WTC11 (cell line): ENCODE measurements around the gene SCUBE3.

Experiments
- AR ChIP-seq: fragments of 250-450 bp; sonication (Bioruptor Pico); IDR thresholded peaks from 2 replicates; pipeline ENCODE4 v1.9.0; 2021; ENCODE audit warnings: mild to moderate bottlenecking
- ATF3 ChIP-seq: sonication (generic); formaldehyde crosslinking; conservative IDR thresholded peaks from 2 replicates; pipeline ENCODE4 v1.8.1; 2022; ENCODE audit warnings: mild to moderate bottlenecking, missing genetic modification reagents
- CTCF ChIP-seq: fragments of 200-600 bp; IDR thresholded peaks from 2 replicates; pipeline ENCODE4 v1.8.0; 2022; ENCODE audit warnings: antibody characterized with exemption
- FOXJ3 ChIP-seq: sonication (generic); formaldehyde crosslinking; IDR thresholded peaks from 2 replicates; pipeline ENCODE4 v1.9.0; 2021; ENCODE audit warnings: missing genetic modification reagents, mild to moderate bottlenecking, borderline replicate concordance
- MAX ChIP-seq: sonication (generic); formaldehyde crosslinking; IDR thresholded peaks from 2 replicates; pipeline ENCODE4 v1.8.0; 2022; ENCODE audit warnings: mild to moderate bottlenecking, missing genetic modification reagents
- NR1H2 ChIP-seq: sonication (generic); formaldehyde crosslinking; IDR thresholded peaks from 2 replicates; pipeline ENCODE4 v1.9.0; 2021; ENCODE audit warnings: mild to moderate bottlenecking, moderate library complexity, missing genetic modification reagents
- NR3C1 ChIP-seq: sonication (generic); formaldehyde crosslinking; conservative IDR thresholded peaks from 2 replicates; pipeline ENCODE4 v1.8.1; 2023; ENCODE audit warnings: low read depth, mild to moderate bottlenecking, missing genetic modification reagents
- SMAD3 ChIP-seq: sonication (generic); formaldehyde crosslinking; IDR thresholded peaks from 2 replicates; pipeline ENCODE4 v1.8.0; 2022; ENCODE audit warnings: missing genetic modification reagents, mild to moderate bottlenecking, borderline replicate concordance
- SP1 ChIP-seq: sonication (generic); formaldehyde crosslinking; conservative IDR thresholded peaks from 2 replicates; pipeline ENCODE4 v1.8.1; 2022; ENCODE audit warnings: missing genetic modification reagents
- USF2 ChIP-seq: sonication (generic); formaldehyde crosslinking; IDR thresholded peaks from 2 replicates; pipeline ENCODE4 v1.8.1; 2023; ENCODE audit warnings: mild to moderate bottlenecking, missing genetic modification reagents, moderate library complexity
- ZBTB43 ChIP-seq: sonication (generic); formaldehyde crosslinking; IDR thresholded peaks from 2 replicates; pipeline ENCODE4 v1.8.1; 2023; ENCODE audit warnings: mild to moderate bottlenecking, missing genetic modification reagents
- ZNF121 ChIP-seq: sonication (generic); formaldehyde crosslinking; IDR thresholded peaks from 2 replicates; pipeline ENCODE4 v1.8.0; 2023; ENCODE audit warnings: missing genetic modification reagents

- TF ChIP-seq MAX (CRISPR knock-in tag): no peak
- no peak for TF ChIP-seq SP1 (CRISPR knock-in tag)
- no peak for TF ChIP-seq USF2 (CRISPR knock-in tag)
- TF ChIP-seq AR (CRISPR knock-in tag): no peak
- no peak for TF ChIP-seq ZBTB43
- no peak for TF ChIP-seq NR1H2 (CRISPR knock-in tag)
- no peak for TF ChIP-seq CTCF
- no peak for TF ChIP-seq ZNF121
- no peak for TF ChIP-seq SMAD3 (CRISPR knock-in tag)
- no peak for TF ChIP-seq ATF3 (CRISPR knock-in tag)
- TF ChIP-seq FOXJ3: no peak
- TF ChIP-seq NR3C1: no peak
Observed at GRCh38 chr6:35164868-35165267, 48.9 kb upstream of the SCUBE3 start.
